Measurements from ENCODE around the gene IQSEC1.

Gene IQSEC1

DNA sequence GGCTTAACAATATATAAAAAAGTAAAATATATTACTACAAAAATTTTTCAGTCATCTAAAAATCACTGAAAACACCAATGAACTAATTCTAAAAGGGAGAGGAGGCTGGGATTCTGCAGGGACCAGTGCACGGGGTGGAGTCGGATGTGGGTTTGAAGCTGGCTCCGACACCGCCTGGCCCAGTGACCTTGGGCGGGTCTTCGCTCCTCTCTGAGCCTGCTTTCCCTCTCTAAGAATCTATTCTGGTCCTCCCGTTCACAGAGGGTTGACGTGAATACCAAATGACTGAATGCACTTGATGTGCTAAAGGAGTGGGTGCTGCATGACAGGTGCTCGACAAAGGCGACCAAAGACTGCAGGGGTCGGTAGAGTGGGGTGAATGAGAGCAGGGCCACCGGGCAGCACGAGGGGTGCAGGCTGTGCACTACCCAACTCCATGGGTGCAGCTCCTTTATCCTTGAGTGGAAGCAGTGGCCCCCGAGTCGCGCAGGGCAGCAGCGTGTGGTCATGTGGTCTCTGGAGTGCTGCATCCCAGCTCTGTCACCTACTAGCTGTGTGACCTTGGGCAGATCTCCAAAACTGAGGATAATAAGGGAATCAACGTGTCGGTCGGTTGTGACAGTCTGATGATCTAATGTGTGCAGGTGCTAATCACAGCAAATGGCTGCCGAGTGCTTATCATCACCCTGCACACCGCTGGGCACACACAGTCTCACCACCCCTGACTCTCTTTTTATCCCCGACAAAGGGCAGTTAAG is 8.6 kb upstream of the IQSEC1 start:
- Histone ChIP-seq H3K27me3 (ENCODE audit: low read length) (no peaks in the 10 kb centered on the region), H3K9me3 (ENCODE audit: insufficient read depth, low read length) (no peaks in the 10 kb centered on the region), H3K4me3 (ENCODE audit: insufficient read depth, low read length, poor library complexity, severe bottlenecking) (no peak overlapping the region)

DNA sequence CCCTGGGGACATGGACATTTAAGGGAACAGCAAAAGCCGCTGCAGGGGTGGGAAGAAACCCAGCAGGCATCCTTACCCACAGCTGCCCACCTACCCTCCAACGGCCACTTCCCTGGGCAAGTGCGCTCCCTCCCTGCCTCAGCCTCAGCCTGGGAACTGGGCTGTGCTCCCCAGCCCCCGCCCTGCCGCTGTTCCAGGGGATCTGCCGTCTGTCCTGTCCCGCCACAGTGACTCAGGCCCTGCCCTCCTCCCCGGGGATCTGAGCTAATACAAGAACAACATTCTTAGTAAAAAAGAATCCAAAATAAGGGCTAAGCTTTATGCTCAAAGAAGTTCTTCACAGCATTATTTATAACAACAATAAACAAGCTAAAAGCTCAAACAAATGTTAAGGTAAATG is 7.4 kb upstream of the IQSEC1 start:
- Histone ChIP-seq H3K9ac (ENCODE audit: low read length) (no peak overlapping the region), H3K4me2 (ENCODE audit: low read depth, low read length, poor library complexity, severe bottlenecking) (no peak overlapping the region), H4K20me1 (ENCODE audit: low read depth, low read length) (no peaks in the 10 kb centered on the region), H2AFZ (ENCODE audit: low read depth, low read length, severe bottlenecking) (no peak overlapping the region), H3K27ac (ENCODE audit: low read depth, low read length) (no peak overlapping the region), H3K4me3 (ENCODE audit: insufficient read depth, low read length, poor library complexity, severe bottlenecking) (no peak overlapping the region), H3K27me3 (ENCODE audit: low read length) (no peaks in the 10 kb centered on the region), H3K36me3 (ENCODE audit: low read length) (no peaks in the 10 kb centered on the region), H3K79me2 (ENCODE audit: insufficient read depth, low read length) (no peaks in the 10 kb centered on the region), H3K9me2 (replicated peaks; ENCODE audit: insufficient read depth, low read length) (no peaks in the 10 kb centered on the region), H3K9me3 (ENCODE audit: insufficient read depth, low read length) (no peaks in the 10 kb centered on the region), H3F3A (ENCODE audit: insufficient read depth) (no peaks in the 10 kb centered on the region)
- TF ChIP-seq EZH2phosphoT487 (conservative IDR thresholded peaks at IDR 0.05; ENCODE audit: low read length): no peak

More for the DNA sequence above, 8.6 kb upstream of the IQSEC1 start:
- Histone ChIP-seq H3K36me3 (ENCODE audit: low read length) (no peaks in the 10 kb centered on the region), H3K9me2 (replicated peaks; ENCODE audit: insufficient read depth, low read length) (no peaks in the 10 kb centered on the region), H3K9ac (ENCODE audit: low read length) (no peak overlapping the region), H3K4me2 (ENCODE audit: low read depth, low read length, poor library complexity, severe bottlenecking) (no peak overlapping the region), H3K79me2 (ENCODE audit: insufficient read depth, low read length) (no peaks in the 10 kb centered on the region), H3K27ac (ENCODE audit: low read depth, low read length) (no peak overlapping the region), H4K20me1 (ENCODE audit: low read depth, low read length) (no peaks in the 10 kb centered on the region), H3F3A (ENCODE audit: insufficient read depth) (no peaks in the 10 kb centered on the region), H2AFZ (ENCODE audit: low read depth, low read length, severe bottlenecking) (no peak overlapping the region)
- TF ChIP-seq, protein P1, sequence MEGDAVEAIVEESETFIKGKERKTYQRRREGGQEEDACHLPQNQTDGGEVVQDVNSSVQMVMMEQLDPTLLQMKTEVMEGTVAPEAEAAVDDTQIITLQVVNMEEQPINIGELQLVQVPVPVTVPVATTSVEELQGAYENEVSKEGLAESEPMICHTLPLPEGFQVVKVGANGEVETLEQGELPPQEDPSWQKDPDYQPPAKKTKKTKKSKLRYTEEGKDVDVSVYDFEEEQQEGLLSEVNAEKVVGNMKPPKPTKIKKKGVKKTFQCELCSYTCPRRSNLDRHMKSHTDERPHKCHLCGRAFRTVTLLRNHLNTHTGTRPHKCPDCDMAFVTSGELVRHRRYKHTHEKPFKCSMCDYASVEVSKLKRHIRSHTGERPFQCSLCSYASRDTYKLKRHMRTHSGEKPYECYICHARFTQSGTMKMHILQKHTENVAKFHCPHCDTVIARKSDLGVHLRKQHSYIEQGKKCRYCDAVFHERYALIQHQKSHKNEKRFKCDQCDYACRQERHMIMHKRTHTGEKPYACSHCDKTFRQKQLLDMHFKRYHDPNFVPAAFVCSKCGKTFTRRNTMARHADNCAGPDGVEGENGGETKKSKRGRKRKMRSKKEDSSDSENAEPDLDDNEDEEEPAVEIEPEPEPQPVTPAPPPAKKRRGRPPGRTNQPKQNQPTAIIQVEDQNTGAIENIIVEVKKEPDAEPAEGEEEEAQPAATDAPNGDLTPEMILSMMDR (IDR thresholded peaks at IDR 0.05; ENCODE audit: insufficient read depth, low read length, poor library complexity, severe bottlenecking): no peak
- TF ChIP-seq EZH2phosphoT487 (conservative IDR thresholded peaks at IDR 0.05; ENCODE audit: low read length): no peak

DNA sequence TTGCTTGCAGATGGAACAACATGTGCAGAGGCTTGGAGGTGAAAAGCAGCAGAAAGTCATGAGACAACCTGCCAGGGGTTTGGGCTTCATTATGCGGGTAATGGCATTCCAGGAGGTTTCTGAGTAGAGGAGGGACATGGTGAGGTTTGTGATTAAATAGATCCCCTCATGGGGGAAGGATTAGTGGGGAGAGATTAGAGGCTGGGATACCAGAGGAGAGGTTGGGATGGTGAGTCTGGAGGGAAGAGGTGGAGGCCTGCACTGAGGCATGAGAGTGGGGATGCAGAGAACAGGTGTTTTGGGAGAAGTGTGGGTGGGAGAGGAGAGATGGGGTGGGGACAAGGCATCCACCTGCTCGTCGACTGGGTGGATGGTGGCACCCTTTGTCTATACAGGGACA is 6.8 kb upstream of the IQSEC1 start:
- Histone ChIP-seq H3K79me2 (ENCODE audit: insufficient read depth, low read length) (no peaks in the 10 kb centered on the region), H3K4me2 (ENCODE audit: low read depth, low read length, poor library complexity, severe bottlenecking) (no peak overlapping the region), H3K9me2 (replicated peaks; ENCODE audit: insufficient read depth, low read length) (no peaks in the 10 kb centered on the region), H3K9me3 (ENCODE audit: insufficient read depth, low read length) (no peaks in the 10 kb centered on the region), H3K36me3 (ENCODE audit: low read length) (no peaks in the 10 kb centered on the region), H3K27me3 (ENCODE audit: low read length) (no peaks in the 10 kb centered on the region), H2AFZ (ENCODE audit: low read depth, low read length, severe bottlenecking) (no peak overlapping the region), H3F3A (ENCODE audit: insufficient read depth) (no peaks in the 10 kb centered on the region), H3K9ac (ENCODE audit: low read length) (no peak overlapping the region), H3K4me3 (ENCODE audit: insufficient read depth, low read length, poor library complexity, severe bottlenecking) (no peak overlapping the region), H4K20me1 (ENCODE audit: low read depth, low read length) (no peaks in the 10 kb centered on the region), H3K27ac (ENCODE audit: low read depth, low read length) (no peak overlapping the region)
- TF ChIP-seq, protein P1 (IDR thresholded peaks at IDR 0.05; ENCODE audit: insufficient read depth, low read length, poor library complexity, severe bottlenecking): no peak
- no peak for TF ChIP-seq EZH2phosphoT487 (conservative IDR thresholded peaks at IDR 0.05; ENCODE audit: low read length)

DNA sequence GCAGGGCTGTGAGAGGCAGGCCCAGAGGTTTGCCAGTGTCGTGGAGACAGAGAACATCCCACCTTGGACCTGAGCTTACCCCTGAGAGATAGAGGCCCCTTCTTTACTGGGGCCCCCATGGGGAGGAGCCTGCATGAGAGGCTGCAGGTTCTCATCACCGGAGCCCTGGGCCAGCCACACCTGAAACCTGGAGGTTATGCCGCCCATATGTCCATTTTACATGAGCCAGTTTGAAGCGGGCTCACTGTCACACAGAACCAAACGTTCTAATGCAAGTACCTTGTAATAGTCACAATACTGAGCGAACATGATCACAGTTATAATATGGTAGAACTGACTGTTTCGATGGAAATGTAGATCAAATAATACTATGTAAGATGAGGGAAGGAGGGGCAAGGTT is 6.3 kb upstream of the IQSEC1 start:
- H3K9ac ChIP-seq (ENCODE audit: low read length): no peak overlapping the region
- TF ChIP-seq, protein P1 (IDR thresholded peaks at IDR 0.05; ENCODE audit: insufficient read depth, low read length, poor library complexity, severe bottlenecking): no peak
- no peak for TF ChIP-seq EZH2phosphoT487 (conservative IDR thresholded peaks at IDR 0.05; ENCODE audit: low read length)

More for the DNA sequence above, 6.3 kb upstream of the IQSEC1 start:
- Histone ChIP-seq H2AFZ (ENCODE audit: low read depth, low read length, severe bottlenecking) (no peak overlapping the region), H3K9me3 (ENCODE audit: insufficient read depth, low read length) (no peaks in the 10 kb centered on the region), H3K9me2 (replicated peaks; ENCODE audit: insufficient read depth, low read length) (no peaks in the 10 kb centered on the region), H3K79me2 (ENCODE audit: insufficient read depth, low read length) (no peaks in the 10 kb centered on the region), H3F3A (ENCODE audit: insufficient read depth) (no peaks in the 10 kb centered on the region), H3K27me3 (ENCODE audit: low read length) (no peaks in the 10 kb centered on the region), H3K27ac (ENCODE audit: low read depth, low read length) (no peak overlapping the region), H3K4me3 (ENCODE audit: insufficient read depth, low read length, poor library complexity, severe bottlenecking) (no peak overlapping the region), H3K4me2 (ENCODE audit: low read depth, low read length, poor library complexity, severe bottlenecking) (no peak overlapping the region), H4K20me1 (ENCODE audit: low read depth, low read length) (no peaks in the 10 kb centered on the region), H3K36me3 (ENCODE audit: low read length) (no peaks in the 10 kb centered on the region)
